K562 (cell line): ENCODE data around the gene SH3BP5. TPM values are rescaled to one million over a fixed set of nuclear protein-coding genes. Genes with fewer than 3 reads are reported as not detected.

Experiments
- ARID2 ChIP-seq: fragments of 450-650 bp; IDR thresholded peaks from 2 replicates; pipeline ENCODE4 v1.6.1; 2017; ENCODE audit warnings: antibody characterized with exemption, mild to moderate bottlenecking
- BRD4 ChIP-seq: fragments of 200-600 bp; sonication (generic); IDR thresholded peaks from 2 replicates; pipeline ENCODE4 v1.6.1; 2017; ENCODE audit warnings: inconsistent platforms
- CC2D1A ChIP-seq: fragments of 450-650 bp; IDR thresholded peaks from 2 replicates; pipeline ENCODE4 v1.6.1; 2017; ENCODE audit warnings: mild to moderate bottlenecking
- ETS2 ChIP-seq: IDR thresholded peaks from 2 replicates; pipeline ENCODE4 v1.6.1; 2016; ENCODE audit warnings: borderline replicate concordance, missing genetic modification characterization, mild to moderate bottlenecking, moderate library complexity, missing compliant biosample characterization; ENCODE audit not compliant: poor library complexity, severe bottlenecking
- GTF2E2 ChIP-seq: fragments of 200-800 bp; sonication (Bioruptor generic); IDR thresholded peaks from 2 replicates; pipeline ENCODE4 v1.6.1; 2016; ENCODE audit warnings: missing genetic modification characterization, missing compliant biosample characterization
- HDGF ChIP-seq: fragments of 450-650 bp; IDR thresholded peaks from 2 replicates; pipeline ENCODE4 v1.6.1; 2016
- HMG20B ChIP-seq: fragments of 250-450 bp; sonication (Bioruptor Pico); IDR thresholded peaks from 2 replicates; pipeline ENCODE4 v1.5.0; 2021; ENCODE audit warnings: mild to moderate bottlenecking
- MAFF ChIP-seq: IDR thresholded peaks from 2 replicates; pipeline ENCODE4 v1.6.1; 2012; ENCODE audit warnings: low read length, improper control_type of control experiment
- MED1 ChIP-seq: sonication (generic); formaldehyde crosslinking; IDR thresholded peaks from 2 replicates; pipeline ENCODE4 v1.8.1; 2023; ENCODE audit warnings: missing genetic modification reagents, borderline replicate concordance
- NFIX ChIP-seq: fragments of 250-450 bp; sonication (Bioruptor Pico); IDR thresholded peaks from 2 replicates; pipeline ENCODE4 v1.4.0; 2020; ENCODE audit warnings: low read depth, mild to moderate bottlenecking, moderate library complexity
- RBBP5 ChIP-seq: fragments of 200-600 bp; sonication (generic); IDR thresholded peaks from 2 replicates; pipeline ENCODE4 v1.6.1; 2012; ENCODE audit warnings: borderline replicate concordance, mild to moderate bottlenecking, low read length, control low read depth, inconsistent platforms; ENCODE audit not compliant: insufficient read depth, poor library complexity, severe bottlenecking
- RNF2 ChIP-seq: sonication (generic); IDR thresholded peaks from 2 replicates; pipeline ENCODE4 v1.6.1; 2016
- U2AF1 ChIP-seq: fragments of 200-400 bp; formaldehyde crosslinking; optimal IDR thresholded peaks from 2 replicates; pipeline ENCODE3; 2017; ENCODE audit warnings: mild to moderate bottlenecking, low read depth, low read length, moderate library complexity
- ZNF224 ChIP-seq: sonication (generic); formaldehyde crosslinking; IDR thresholded peaks from 2 replicates; pipeline ENCODE4 v1.8.0; 2022; ENCODE audit warnings: mild to moderate bottlenecking, missing genetic modification reagents
- ZNF57 ChIP-seq: fragments of 450-650 bp; formaldehyde crosslinking; IDR thresholded peaks from 2 replicates; pipeline ENCODE4 v1.4.0; 2020; ENCODE audit warnings: mild to moderate bottlenecking, moderate library complexity
- ZNF780A ChIP-seq: fragments of 250-450 bp; sonication (Bioruptor Pico); IDR thresholded peaks from 2 replicates; pipeline ENCODE4 v1.5.0; 2021; ENCODE audit warnings: mild to moderate bottlenecking
- ZZZ3 ChIP-seq: fragments of 450-650 bp; IDR thresholded peaks from 2 replicates; pipeline ENCODE4 v1.6.1; 2016; ENCODE audit warnings: antibody characterized with exemption, mild to moderate bottlenecking, moderate library complexity
- polyA plus RNA-seq, 8 experiments: library from polyadenylated mRNA; depleted of rRNA in 4 of 8; stranded (reverse) in 5 of 8; unstranded in 3 of 8; fragments of >200 nt; fragmentation: Nextera tagmentation in 2 of 8; fragmentation: Illumina TruSeq in 1 of 8; extraction: Ambion mirVana in 2 of 8; extraction: Trizol in 1 of 8; gene quantifications; 2 replicates each; pipeline versions ENCODE4 v1.2.1 to v1.2.3, GENCODE V29; 2011 to 2014; ENCODE audit warnings: inconsistent platforms in 1 of 8, missing spikeins in 1 of 8
- total RNA-seq, 7 experiments: library from RNA; depleted of rRNA in 6 of 7; stranded (reverse); fragments of >200 nt in 6 of 7; fragmentation: Illumina TruSeq in 2 of 7; extraction: Trizol in 2 of 7; gene quantifications; 2 replicates each; pipeline versions ENCODE4 v1.2.1 to v1.2.3, GENCODE V29; 2011 to 2021; ENCODE audit warnings: low replicate concordance in 1 of 7
- TF ChIP-seq, protein P1 (sequence below): fragments of 200-800 bp; sonication (Bioruptor generic); IDR thresholded peaks from 2 replicates; pipeline ENCODE4 v1.6.1; 2016; ENCODE audit warnings: missing genetic modification characterization, missing compliant biosample characterization
- TF ChIP-seq, protein P2 (sequence below): fragments of 450-650 bp; formaldehyde crosslinking; conservative IDR thresholded peaks from 2 replicates; pipeline ENCODE4 v1.4.0; 2022; ENCODE audit warnings: mild to moderate bottlenecking, missing genetic modification characterization
- TF ChIP-seq, protein P3 (sequence below): fragments of 450-650 bp; IDR thresholded peaks from 2 replicates; pipeline ENCODE4 v1.6.1; 2014; ENCODE audit warnings: low read depth, mild to moderate bottlenecking, moderate library complexity, borderline replicate concordance

The SH3BP5 gene
- total and polyA plus RNA-seq, 9 of the 15 experiments (the other 6 are each of a cell fraction or from before 2014, with no cell fraction given): 2.9 to 29.0 (median 14.9) TPM

DNA sequence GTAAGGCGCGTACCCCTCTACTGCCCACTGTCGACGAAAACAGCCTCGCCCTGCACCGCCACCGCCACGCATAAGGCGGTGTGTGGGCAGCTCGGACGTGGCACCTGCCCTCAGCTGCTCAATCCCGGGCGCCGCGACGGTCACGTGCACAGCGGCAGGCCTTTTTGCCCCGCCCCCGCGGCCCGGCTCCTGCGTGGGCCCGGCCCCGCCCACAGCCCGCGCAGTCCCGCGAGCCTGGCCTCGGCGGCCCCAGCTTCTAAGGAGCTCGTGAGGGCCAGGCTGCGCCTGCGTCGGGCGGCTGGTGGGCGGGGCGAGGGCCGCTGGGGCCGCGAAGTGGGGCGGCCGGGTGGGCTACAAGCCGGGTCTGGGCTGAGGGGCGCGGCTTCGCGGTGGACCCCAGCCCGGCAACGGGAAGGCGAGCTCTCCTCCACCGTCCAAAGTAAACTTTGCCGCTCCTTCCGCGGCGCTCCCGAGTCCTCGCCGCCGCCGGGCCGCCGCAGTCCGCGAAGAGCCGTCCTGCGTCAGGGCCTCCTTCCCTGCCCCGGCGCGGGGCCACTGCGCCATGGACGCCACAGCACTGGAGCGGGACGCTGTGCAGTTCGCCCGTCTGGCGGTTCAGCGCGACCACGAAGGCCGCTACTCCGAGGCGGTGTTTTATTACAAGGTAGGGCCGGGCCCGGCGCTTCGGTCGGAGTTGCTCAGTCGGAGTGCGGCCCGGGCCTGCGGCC, 126.3 kb downstream of the SH3BP5 start, which contains the start of gene CAPN7 (continued):
- TF ChIP-seq, protein P1, sequence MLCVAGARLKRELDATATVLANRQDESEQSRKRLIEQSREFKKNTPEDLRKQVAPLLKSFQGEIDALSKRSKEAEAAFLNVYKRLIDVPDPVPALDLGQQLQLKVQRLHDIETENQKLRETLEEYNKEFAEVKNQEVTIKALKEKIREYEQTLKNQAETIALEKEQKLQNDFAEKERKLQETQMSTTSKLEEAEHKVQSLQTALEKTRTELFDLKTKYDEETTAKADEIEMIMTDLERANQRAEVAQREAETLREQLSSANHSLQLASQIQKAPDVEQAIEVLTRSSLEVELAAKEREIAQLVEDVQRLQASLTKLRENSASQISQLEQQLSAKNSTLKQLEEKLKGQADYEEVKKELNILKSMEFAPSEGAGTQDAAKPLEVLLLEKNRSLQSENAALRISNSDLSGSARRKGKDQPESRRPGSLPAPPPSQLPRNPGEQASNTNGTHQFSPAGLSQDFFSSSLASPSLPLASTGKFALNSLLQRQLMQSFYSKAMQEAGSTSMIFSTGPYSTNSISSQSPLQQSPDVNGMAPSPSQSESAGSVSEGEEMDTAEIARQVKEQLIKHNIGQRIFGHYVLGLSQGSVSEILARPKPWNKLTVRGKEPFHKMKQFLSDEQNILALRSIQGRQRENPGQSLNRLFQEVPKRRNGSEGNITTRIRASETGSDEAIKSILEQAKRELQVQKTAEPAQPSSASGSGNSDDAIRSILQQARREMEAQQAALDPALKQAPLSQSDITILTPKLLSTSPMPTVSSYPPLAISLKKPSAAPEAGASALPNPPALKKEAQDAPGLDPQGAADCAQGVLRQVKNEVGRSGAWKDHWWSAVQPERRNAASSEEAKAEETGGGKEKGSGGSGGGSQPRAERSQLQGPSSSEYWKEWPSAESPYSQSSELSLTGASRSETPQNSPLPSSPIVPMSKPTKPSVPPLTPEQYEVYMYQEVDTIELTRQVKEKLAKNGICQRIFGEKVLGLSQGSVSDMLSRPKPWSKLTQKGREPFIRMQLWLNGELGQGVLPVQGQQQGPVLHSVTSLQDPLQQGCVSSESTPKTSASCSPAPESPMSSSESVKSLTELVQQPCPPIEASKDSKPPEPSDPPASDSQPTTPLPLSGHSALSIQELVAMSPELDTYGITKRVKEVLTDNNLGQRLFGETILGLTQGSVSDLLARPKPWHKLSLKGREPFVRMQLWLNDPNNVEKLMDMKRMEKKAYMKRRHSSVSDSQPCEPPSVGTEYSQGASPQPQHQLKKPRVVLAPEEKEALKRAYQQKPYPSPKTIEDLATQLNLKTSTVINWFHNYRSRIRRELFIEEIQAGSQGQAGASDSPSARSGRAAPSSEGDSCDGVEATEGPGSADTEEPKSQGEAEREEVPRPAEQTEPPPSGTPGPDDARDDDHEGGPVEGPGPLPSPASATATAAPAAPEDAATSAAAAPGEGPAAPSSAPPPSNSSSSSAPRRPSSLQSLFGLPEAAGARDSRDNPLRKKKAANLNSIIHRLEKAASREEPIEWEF (CRISPR knock-in tag): no peak
- TF ChIP-seq ETS2 (tag) (no peak), RNF2 (peak; percentile 71), U2AF1 (peak; percentile 94), ZNF57 (no peak), MED1 (CRISPR knock-in tag) (no peak), HDGF (no peak), NFIX (CRISPR knock-in tag) (no peak), ZNF224 (CRISPR knock-in tag) (peak; percentile 93), ARID2 (no peak; the same call in 1 of the 2 replicates), HMG20B (no peak), ZNF780A (no peak), RBBP5 (peak; percentile 98), BRD4 (no peak), MAFF (no peak), CC2D1A (no peak), GTF2E2 (tag) (peak; percentile 77), ZZZ3 (no peak)
- TF ChIP-seq, protein P2, sequence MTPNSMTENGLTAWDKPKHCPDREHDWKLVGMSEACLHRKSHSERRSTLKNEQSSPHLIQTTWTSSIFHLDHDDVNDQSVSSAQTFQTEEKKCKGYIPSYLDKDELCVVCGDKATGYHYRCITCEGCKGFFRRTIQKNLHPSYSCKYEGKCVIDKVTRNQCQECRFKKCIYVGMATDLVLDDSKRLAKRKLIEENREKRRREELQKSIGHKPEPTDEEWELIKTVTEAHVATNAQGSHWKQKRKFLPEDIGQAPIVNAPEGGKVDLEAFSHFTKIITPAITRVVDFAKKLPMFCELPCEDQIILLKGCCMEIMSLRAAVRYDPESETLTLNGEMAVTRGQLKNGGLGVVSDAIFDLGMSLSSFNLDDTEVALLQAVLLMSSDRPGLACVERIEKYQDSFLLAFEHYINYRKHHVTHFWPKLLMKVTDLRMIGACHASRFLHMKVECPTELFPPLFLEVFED: peak; percentile 88
- TF ChIP-seq, protein P3, sequence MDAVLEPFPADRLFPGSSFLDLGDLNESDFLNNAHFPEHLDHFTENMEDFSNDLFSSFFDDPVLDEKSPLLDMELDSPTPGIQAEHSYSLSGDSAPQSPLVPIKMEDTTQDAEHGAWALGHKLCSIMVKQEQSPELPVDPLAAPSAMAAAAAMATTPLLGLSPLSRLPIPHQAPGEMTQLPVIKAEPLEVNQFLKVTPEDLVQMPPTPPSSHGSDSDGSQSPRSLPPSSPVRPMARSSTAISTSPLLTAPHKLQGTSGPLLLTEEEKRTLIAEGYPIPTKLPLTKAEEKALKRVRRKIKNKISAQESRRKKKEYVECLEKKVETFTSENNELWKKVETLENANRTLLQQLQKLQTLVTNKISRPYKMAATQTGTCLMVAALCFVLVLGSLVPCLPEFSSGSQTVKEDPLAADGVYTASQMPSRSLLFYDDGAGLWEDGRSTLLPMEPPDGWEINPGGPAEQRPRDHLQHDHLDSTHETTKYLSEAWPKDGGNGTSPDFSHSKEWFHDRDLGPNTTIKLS: peak; percentile 98
